Loucy (cell line): Measurements from ENCODE around the gene QRFPR.

Source experiments
- EZH2phosphoT487 ChIP-seq: fragments of 200-600 bp; IDR thresholded peaks from 2 replicates; pipeline ENCODE4 v1.6.1; 2018; ENCODE audit warnings: antibody characterized with exemption, mild to moderate bottlenecking, moderate library complexity, borderline replicate concordance
- TF ChIP-seq, protein P1 (sequence below): fragments of 200-600 bp; sonication (generic); conservative IDR thresholded peaks from 2 replicates; pipeline ENCODE4 v1.5.1; 2014; ENCODE audit warnings: mild to moderate bottlenecking, antibody characterized with exemption, low read length

DNA sequence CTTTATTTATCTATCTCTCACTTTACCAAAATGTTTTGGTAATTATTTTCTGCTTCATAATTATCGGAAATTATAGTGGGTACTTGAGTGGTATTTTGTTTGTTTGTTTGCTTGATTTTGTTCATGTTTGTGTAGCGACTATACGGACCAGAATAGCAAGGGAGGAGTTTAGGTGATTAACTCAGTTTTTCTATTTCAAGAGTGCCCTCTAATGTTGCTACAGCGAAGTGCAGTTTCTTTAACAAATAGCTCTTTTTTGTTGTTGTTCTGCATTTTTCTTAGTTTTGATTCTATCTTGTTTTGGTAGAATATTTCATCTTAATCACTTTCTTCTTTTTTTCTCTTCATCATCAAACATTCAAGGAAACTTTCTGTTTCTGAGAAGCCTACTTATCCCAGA is 40.8 kb upstream of the QRFPR start:
- TF ChIP-seq, protein P1, sequence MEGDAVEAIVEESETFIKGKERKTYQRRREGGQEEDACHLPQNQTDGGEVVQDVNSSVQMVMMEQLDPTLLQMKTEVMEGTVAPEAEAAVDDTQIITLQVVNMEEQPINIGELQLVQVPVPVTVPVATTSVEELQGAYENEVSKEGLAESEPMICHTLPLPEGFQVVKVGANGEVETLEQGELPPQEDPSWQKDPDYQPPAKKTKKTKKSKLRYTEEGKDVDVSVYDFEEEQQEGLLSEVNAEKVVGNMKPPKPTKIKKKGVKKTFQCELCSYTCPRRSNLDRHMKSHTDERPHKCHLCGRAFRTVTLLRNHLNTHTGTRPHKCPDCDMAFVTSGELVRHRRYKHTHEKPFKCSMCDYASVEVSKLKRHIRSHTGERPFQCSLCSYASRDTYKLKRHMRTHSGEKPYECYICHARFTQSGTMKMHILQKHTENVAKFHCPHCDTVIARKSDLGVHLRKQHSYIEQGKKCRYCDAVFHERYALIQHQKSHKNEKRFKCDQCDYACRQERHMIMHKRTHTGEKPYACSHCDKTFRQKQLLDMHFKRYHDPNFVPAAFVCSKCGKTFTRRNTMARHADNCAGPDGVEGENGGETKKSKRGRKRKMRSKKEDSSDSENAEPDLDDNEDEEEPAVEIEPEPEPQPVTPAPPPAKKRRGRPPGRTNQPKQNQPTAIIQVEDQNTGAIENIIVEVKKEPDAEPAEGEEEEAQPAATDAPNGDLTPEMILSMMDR, result peak; percentile 63
- TF ChIP-seq EZH2phosphoT487, result no peak
